Stimulated activated CD8-positive, alpha-beta memory T cell treated with anti-CD3 and anti-CD28 coated beads, Interleukin-15, amount 100 ng/mL, for 24 hours (primary cell): Measurements from ENCODE around the gene ASB1.
"Not testable (repeated sequence)": the region's sequence is repeated elsewhere in the genome, so short reads cannot be mapped to it uniquely, and the experiment has no call there.

Experiments used
- DNase-seq: peaks from one replicate; pipeline ENCODE4 v3.0.0-alpha.2; 2020; ENCODE audit warnings: low read depth

Gene ASB1

GRCh38 chr2:238423561-238424312 lies 3.0 kb upstream of the ASB1 start:
- no peak for DNase-seq

- no peak for DNase-seq
Observed at GRCh38 chr2:238424313-238424700, 2.4 kb upstream of the ASB1 start.

DNA sequence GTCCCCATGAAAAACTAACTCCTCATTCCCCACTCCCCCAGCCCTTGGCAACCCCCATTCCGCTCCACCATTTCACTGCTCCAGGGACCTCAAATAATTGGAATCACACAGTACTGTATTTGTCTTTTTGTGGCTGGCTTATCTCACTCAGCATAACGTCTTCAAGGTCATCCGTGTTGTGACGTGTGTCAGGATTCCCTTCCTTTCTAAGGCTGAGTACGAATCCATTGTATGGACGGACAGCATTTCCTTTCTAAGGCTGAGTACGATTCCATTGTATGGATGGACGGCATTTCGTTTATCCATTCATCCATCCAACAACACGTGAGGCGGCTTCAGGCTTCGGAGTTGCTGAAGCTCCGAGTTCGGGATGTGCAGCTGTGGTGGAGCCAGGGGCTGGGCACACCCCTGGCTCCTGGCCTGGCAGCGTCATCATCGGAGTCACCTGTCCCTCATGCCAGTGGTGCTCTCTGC lies 1.2 kb upstream of the ASB1 start:
- DNase-seq: no peak

GRCh38 chr2:238425979-238426567 lies 654 bp upstream of the ASB1 start:
- no peak for DNase-seq

DNA sequence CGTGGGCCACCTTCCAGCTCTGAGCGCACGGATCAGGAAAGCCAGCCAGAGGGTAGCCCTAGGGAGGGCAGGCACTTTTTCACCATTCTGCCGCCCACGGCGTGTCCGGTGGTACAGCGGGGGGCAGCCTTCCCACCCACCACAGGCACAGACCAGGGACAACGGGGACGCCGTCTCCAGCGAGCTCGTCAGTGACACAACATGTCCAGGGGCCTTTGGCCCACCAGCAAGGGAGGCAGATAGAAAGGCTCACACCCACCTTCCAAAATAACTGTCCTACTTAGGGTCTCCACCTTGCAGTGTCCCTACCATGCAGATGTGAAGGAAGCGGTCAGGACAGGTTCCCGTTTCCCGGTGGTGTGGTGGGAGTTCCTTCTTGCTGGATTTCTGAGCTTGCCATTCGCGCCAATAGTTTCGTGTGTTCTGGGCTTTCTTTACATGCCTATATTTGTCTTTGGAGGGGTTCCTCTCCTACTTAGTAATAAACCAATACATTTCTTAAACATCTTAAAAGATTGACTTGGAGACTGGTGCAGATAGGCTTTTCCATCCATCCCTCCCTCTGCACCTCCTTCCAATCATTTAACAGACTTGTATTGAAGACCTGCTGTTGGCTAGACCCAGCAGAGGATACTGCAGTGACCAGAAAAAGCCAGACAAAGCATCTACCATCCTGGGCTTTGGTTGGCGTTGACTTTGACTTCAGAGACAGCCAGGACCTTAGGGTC lies 872 bp downstream of the ASB1 start:
- no peak for DNase-seq

DNA sequence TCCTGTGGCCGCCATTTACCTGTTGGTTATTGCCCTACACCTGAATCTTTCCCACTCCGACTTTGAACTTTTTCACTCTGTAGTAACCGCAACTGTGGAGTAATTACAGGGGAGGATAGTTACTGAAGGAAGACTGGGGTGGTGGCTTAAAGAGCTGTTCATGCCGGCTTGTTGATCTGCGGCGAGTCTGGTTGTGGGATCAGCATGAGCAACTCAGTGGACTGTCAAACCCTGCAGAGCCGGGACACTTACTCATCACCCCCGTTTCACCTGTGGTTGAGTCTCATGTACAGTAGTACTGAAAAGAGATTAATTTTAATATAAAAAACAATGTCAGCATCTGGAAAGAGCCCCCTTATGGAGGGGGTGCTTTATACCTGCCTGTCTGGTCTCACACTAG lies 2.1 kb downstream of the ASB1 start:
- DNase-seq: no peak

DNA sequence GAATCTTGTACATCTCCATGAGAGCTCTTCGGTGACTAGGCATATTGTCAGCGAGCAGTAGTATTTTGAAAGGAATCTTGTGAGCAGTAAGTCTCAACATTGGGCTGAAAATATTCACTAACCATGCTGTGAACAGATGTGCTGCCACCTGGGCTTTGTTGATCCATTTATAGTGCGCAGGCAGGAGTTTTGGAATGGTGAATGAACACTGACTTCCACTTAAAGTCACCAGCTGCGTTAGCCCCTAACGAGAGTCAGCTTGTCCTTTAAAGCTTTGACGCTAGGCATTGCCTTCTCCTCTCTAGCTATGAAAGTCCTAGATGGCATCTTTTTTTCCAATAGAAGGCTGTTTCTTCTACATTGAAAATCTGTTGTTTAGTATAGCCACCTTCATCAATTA lies 4.1 kb downstream of the ASB1 start:
- DNase-seq: no peak

- no peak for DNase-seq
Observed at GRCh38 chr2:238431456-238431855, 4.7 kb downstream of the ASB1 start.

GRCh38 chr2:238433300-238433915 lies 6.7 kb downstream of the ASB1 start:
- no peak for DNase-seq

DNA sequence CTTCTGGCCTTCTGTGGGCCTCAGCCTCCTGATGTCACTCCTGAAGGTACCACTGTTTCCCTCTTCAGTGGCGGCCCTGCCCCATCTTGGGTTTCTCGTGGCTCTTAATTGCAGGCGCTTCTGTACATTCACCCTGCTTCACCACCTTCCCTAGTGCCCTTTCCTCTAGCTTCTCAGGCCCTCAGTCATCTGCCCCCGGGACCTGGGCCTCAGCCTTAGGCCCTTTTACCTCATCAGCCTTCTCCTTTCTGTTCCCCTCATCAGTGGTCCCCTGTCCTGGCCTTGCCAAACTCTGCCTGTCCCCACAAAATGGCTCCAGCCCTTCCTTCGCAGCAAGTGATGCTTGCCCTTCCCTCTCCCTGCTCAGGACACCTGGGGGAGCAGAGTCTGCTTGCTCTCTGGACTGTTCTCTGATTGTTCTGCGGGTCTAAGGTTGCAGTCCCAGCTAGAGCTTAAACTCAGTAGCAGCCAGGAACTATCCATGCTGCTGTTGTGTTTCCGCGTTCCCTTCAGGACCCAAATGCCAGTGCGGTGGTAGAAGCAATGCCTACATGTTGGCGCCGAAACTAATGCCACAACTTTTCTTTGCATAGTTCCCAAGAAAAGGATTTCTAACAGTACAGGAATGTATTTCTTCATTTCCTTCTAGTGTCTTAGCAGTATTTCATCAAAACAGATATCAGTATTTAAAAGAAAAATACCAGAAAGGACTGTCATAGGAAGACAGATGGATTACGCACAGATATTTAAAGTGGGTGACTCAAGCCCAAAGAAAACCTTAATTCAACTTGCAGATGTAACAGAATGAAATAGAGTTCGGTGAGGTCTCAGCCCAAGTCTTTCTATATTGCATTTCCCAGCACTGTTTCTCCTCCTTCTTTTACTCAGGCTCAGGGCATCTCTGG lies 7.5 kb downstream of the ASB1 start:
- DNase-seq: no peak

DNA sequence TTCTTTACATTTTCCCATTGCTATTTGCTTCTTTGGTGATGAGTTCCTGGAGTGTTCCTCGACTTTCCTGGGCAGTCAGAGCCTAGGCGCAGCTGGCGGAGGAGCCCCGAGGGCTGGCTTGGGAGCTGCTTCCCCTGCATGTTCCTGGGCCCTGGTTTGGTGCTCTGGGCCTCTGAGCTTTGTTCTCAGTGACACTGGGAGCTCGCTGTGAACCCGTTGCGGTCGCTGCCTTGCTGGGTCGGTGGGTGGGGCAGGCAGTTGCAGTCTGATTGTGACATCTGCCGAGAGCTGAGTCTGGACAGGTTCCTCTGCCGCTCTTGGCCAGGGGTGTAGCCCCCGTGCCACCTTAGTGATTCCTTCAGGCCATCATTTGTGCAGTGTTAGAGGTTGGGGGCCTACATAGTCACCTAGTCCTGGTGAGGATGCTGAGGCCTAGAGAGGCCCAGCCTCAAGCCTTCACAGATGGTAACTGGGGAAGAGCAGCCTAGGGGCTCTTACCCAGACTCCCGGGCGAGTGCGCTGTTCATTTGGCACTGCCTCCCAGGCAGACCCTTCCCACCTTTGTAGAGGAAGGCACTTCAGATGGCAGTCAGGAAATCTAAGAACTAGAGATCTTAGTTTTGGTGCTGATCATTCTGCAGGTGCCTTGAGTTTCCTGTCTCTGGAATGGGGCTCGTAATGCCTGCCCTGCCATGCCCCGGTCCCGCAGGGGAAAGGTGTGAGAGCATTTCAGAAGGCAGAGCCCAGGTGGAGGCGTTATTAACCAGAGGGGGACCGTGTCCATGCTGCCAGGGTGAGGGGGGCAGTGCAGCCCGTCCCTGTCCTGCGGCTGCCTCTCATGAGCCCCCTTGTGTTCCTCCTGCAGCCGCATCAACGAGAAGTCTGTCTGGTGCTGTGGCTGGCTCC lies 8.4 kb downstream of the ASB1 start:
- DNase-seq: no peak

DNA sequence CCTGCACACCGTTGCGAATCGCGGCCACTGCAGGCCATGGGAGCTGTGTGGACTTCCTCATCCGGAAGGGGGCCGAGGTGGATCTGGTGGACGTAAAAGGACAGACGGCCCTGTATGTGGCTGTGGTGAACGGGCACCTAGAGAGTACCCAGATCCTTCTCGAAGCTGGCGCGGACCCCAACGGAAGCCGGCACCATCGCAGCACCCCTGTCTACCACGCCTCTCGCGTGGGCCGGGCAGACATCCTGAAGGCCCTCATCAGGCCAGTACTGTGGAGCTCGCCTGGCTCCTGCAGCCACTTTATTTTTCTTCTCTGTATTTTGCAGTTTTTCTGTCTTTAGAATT lies 9.0 kb downstream of the ASB1 start:
- no peak for DNase-seq

DNA sequence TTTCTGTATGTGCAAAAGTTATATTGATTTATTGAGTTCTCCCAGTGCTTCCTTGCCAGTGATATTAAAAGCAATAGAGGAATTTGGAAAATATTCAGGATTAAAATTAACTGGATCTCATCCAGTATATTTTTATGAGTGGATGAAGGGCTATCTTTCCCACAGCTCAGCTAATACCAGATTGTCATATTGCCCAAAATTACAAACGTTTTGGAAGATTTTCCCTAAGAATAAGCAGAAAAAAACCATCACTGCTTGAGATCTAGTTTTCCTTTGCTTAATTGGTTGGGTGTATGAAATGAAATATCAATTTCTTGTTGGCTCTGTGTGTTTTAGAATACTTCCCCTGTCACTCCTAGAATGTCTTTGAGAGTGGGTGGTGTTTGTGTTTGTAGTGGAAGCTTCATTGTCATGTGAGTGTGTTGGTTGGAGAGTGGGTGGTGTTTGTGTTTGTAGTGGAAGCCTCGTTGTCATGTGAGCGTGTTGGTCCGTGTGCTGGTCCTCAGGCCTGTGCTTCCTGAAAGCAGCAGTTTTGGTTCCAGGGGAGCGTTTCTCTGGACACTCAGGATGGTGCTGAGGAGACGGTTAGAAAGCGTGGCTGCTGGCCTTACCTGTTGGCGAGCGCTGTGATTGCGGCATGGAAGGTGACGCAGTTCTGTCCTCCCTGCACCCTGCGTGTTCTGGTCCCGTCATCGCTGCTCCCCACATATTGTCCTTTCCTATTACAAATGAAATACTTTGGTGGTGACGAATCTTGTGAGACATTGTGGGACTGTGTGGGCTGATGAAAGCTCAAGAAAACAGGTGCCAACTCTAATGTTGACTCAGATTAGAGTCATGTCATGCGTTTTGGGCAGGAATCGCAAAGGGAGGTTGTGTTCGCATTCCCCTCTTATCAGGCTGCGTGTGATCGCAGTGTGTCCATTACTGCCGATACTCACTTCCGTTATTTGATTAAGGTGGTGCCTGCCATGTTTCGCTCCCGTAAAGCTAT lies 12.4 kb downstream of the ASB1 start:
- no peak for DNase-seq

GRCh38 chr2:238439917-238440316 lies 13.2 kb downstream of the ASB1 start:
- no peak for DNase-seq

- no peak for DNase-seq
Observed at GRCh38 chr2:238440331-238440730, 13.6 kb downstream of the ASB1 start.

DNA sequence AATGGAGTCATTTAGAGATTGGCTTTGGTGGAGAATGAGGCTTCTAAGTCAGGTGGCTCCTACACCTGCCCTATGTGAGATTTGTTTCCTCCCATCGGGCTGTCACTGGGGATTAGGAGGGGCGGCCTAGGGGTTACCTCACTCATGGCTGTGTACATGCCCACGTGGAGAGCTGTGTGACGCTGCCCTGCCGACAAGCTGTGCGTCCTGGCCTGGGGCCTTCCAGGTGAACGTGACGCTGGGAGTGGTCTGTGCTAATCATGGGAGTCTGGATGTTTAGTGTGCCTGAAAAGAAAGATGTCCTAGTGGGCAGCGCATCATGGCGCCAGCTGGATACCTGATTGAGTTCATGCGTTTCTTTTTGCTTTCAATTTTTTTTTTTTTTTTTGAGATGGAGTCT lies 14.0 kb downstream of the ASB1 start:
- no peak for DNase-seq

- no peak for DNase-seq
Observed at GRCh38 chr2:238441262-238442114, 14.8 kb downstream of the ASB1 start.

- not testable (repeated sequence) for DNase-seq
Observed at GRCh38 chr2:238442257-238442656, 15.5 kb downstream of the ASB1 start.

GRCh38 chr2:238444242-238444641 lies 17.5 kb downstream of the ASB1 start:
- DNase-seq: no peak
